GM10266 (cell line): ENCODE measurements around the gene RET.

ENCODE experiments used
- DNase-seq: peaks from one replicate; pipeline ENCODE4 v3.0.0; 2012; ENCODE audit errors: extremely low spot score
- CTCF ChIP-seq: IDR thresholded peaks from 2 replicates; pipeline ENCODE4 v1.5.1; 2012; ENCODE audit warnings: mild to moderate bottlenecking, low read depth; ENCODE audit not compliant: control insufficient read depth, insufficient read depth; ENCODE audit errors: missing control alignments

RET gene

DNA sequence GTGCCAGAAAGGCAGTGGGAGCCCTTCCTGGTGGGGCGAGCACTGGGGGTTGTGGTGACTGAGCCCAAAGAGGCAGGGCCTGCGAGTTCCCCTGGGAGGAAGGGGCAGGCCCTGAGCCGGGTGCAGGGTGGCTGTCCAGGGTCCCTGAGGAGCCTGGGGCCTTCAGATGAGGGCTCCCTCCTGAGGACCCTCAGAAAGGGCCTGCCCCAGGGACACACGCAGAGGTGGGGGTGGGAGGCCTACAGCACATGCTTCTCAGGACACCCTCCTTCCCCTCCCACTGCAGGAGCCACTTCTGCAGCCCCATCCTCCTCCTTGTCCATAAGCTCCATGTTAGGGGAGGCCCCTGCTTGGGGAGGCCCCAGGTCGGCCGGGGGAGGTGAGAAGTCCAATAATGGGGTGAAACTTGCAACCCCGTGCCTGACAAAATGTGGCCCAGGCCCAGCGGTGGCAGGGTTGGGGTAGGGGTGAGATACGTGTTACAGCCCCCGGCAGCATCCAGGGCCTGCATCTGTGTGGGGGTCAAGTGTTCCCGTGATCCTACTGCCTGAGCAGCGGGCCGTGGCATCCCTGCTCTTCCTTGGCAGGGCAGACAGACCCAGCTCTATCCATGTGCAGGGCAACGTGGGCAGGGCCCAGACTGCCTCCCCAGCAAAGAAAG lies 31.8 kb upstream of the RET start:
- no peak for TF ChIP-seq CTCF
- no peak for DNase-seq

DNA sequence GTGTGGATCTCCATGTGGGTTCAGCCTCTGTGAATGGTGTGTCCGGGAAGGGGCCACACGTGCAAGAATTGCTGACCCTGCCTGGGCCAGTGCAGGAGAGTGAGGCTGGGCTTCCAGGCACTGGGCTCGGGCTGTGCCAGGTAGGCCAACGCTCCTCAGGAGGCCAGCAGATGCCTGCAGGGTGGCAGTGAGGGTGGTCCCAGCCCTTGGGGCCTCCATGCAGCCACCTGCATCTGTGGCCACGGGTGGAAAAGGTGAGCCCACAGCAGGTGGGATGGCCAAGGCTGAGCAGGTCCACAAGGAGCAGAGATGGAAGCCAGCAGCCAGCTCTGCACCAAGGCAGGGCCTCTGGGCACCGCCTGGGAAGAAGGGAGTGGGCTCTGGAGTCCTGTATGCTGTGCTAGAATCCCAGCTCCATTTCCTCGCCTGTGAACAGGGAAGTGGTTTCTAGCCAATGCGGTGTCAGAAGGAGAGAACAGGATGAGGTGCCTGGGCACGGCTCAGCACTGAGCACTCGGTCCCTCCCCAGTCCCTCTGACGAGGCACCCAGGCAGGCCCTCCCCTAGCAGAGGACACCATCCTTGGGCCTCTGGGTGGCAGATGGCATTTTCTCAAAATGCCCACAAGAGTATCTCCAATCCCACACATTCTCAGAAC lies 31.1 kb upstream of the RET start:
- DNase-seq: no peak
- no peak for TF ChIP-seq CTCF

GRCh38 chr10:43046288-43046991 lies 30.4 kb upstream of the RET start:
- TF ChIP-seq CTCF: no peak
- no peak for DNase-seq

- DNase-seq: no peak
- no peak for TF ChIP-seq CTCF
These were observed 29.4 kb upstream of the RET start for GRCh38 chr10:43047288-43047970.

- TF ChIP-seq CTCF: no peak
- DNase-seq: no peak
These were observed 28.4 kb upstream of the RET start for GRCh38 chr10:43048301-43049051.

- no peak for DNase-seq
- no peak for TF ChIP-seq CTCF
These were observed 27.8 kb upstream of the RET start for GRCh38 chr10:43049081-43049551.
